ENCODE data around the gene PPP2R2D.
"Not testable (repeated sequence)": the region's sequence is repeated elsewhere in the genome, so short reads cannot be mapped to it uniquely, and the experiment has no call there.

Gene PPP2R2D

GRCh38 chr10:131949041-131949862, 48.4 kb downstream of the PPP2R2D start:
- no peak for DNase-seq (ENCODE audit: low read depth)

DNA sequence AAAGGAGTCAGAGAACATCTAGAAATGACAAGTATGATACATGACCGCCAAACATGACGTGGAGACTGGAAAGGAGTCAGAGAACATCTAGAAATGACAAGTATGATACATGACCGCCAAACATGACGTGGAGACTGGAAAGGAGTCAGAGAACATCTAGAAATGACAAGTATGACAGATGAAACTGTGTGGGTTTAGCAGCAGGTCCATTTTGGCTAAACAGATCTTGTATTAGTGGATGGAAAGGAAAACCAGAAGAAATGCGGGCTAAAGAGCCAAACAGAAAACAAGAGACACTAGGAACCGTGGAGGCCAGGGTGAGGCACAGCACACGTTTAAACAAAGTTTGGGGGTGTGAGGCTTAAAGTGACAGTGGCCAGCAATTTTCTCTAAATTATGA, 49.1 kb downstream of the PPP2R2D start:
- DNase-seq (ENCODE audit: low read depth): not testable (repeated sequence)

- DNase-seq (ENCODE audit: low read depth): no peak
Observed at GRCh38 chr10:131954356-131954965, 53.7 kb downstream of the PPP2R2D start.

GRCh38 chr10:131955591-131956340, 55.0 kb downstream of the PPP2R2D start:
- no peak for DNase-seq (ENCODE audit: low read depth)

- DNase-seq (ENCODE audit: low read depth): no peak
Observed at GRCh38 chr10:131959841-131960240, 59.0 kb downstream of the PPP2R2D start.

- DNase-seq (ENCODE audit: low read depth): no peak
Observed at GRCh38 chr10:131960631-131961046, 59.8 kb downstream of the PPP2R2D start.

- no peak for DNase-seq (ENCODE audit: low read depth)
Observed at GRCh38 chr10:131961047-131961776, 60.4 kb downstream of the PPP2R2D start.

- DNase-seq (ENCODE audit: low read depth): no peak
Observed at GRCh38 chr10:131961777-131962662, 61.2 kb downstream of the PPP2R2D start.

GRCh38 chr10:131963350-131963749, 62.5 kb downstream of the PPP2R2D start:
- DNase-seq (ENCODE audit: low read depth): no peak

GRCh38 chr10:131963811-131964210, 63.0 kb downstream of the PPP2R2D start:
- DNase-seq (ENCODE audit: low read depth): no peak

DNA sequence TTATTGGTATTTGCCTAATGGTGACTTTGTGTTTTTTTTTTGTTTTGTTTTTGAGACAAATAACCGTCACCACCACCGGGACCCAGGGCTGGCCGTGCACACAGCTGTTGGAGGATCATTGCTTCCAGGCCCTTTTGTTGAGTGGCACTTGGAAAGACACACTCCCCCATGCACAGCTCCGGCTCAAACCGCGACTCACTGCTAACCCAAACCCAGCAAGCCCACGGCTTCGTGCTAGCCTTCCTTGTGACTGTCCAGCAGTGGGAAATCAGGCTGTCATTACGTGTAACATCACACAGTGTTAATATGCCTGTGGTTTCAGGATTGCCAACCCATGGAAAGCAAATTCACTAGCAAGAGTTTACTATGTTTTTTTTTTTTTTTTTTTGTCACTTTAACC, 63.5 kb downstream of the PPP2R2D start:
- DNase-seq (ENCODE audit: low read depth): no peak

- DNase-seq (ENCODE audit: low read depth): no peak
Observed at GRCh38 chr10:131968949-131969348, 68.1 kb downstream of the PPP2R2D start.

GRCh38 chr10:131970946-131971345, 70.1 kb downstream of the PPP2R2D start:
- no peak for DNase-seq (ENCODE audit: low read depth)

GRCh38 chr10:131971591-131971990, 70.8 kb downstream of the PPP2R2D start:
- no peak for DNase-seq (ENCODE audit: low read depth)

GRCh38 chr10:131972474-131973071, 71.8 kb downstream of the PPP2R2D start:
- DNase-seq (ENCODE audit: low read depth): peak; percentile 44

DNA sequence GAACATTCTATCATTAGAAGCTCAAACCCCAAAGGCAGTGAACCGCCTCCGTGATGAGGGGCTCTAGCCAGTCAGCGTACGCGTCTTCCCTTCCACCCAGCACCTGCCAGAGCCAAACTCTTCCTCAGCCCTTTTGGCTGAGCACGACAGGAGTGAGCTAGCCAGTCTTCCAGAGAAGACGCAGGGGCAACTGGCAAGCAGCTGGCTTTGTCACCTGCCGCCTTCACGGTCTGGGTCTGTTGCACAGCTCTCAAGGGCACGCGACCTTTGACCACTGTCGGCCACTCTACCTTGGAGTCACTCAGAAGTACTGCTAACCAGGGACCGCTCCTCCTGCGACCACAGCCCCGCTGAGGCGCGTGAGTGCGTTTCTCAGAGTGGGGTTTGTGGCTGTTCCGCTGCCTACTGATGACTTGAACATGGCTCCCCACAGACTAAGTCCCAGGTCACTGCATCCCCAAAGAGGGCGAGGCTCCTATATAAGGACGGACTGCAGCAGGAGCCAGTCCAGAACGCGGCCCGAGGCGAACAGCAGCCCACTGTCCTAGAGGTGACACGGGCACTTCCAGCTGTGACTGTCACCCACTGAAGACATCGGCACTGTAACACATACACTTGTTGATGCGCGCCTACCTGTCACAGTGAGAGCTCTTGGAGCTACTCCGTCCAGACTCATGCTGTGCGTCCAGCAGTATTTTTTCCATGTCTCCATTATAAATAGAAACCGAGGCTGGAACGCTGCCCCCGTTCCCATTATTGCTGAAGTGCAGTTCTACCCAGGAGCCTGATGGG, 72.5 kb downstream of the PPP2R2D start:
- DNase-seq (ENCODE audit: low read depth): no peak

GRCh38 chr10:131974034-131974817, 73.4 kb downstream of the PPP2R2D start:
- no peak for DNase-seq (ENCODE audit: low read depth)

DNA sequence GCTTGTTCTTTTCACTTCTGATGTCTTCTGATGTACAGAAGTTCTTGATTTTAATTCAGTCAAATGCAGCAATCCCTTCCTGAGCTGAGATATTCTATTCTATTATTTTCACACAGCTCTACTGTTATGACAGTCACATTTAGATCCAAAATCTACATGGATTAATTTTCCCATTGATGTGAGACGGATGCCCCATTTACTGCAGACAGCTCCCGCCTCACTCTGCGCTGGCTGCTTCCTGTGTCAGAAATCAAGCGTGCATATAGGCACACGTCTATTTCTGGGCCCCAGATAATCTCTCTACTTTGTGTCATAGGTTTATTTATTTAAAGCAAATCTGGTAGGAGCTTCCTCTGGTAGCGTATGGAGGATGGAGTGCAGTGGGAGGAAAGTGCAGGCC, 74.2 kb downstream of the PPP2R2D start:
- no peak for DNase-seq (ENCODE audit: low read depth)

- DNase-seq (ENCODE audit: low read depth): no peak
Observed at GRCh38 chr10:131975796-131976195, 75.0 kb downstream of the PPP2R2D start.

Data from iris pigment epithelial cell (primary cell).